Measurements from ENCODE around the gene HOXB7.

The HOXB7 gene

GRCh38 chr17:48599354-48599753, 11.5 kb downstream of the HOXB7 start:
- H3K4me3 ChIP-seq (ENCODE audit: low read length) = no peak overlapping the region
- no peak for DNase-seq (ENCODE audit: low read depth, low spot score)

DNA sequence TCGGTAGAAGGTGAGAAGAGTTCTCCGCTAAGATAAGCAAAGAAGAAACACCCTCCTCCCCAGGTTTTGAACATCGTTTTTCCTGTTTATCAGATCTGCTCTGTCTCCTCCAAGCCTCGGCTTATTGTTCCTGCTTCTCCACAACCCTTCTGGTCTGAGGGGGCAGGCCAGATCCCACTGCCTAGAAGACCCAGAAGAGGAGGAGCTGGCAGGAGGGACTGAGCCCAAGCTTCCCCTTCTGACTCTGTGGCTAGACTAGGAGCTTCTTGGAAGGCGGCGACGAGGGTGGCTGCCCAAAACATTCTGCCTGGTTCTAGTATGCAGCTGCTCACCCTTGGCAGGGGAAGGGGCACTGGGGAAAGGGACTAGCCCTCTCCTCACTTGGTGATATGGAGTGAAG, 12.1 kb downstream of the HOXB7 start:
- H3K4me3 ChIP-seq (ENCODE audit: low read length) = no peak overlapping the region
- DNase-seq (ENCODE audit: low read depth, low spot score) = no peak

- no peak for DNase-seq (ENCODE audit: low read depth, low spot score)
- H3K4me3 ChIP-seq (ENCODE audit: low read length) = no peak overlapping the region
Observed at GRCh38 chr17:48597778-48598631, 12.8 kb downstream of the HOXB7 start.

- no peak overlapping the region for H3K4me3 ChIP-seq (ENCODE audit: low read length)
- DNase-seq (ENCODE audit: low read depth, low spot score) = no peak
Observed at GRCh38 chr17:48597528-48597777, 13.4 kb downstream of the HOXB7 start.

- no peak for DNase-seq (ENCODE audit: low read depth, low spot score)
- no peak overlapping the region for H3K4me3 ChIP-seq (ENCODE audit: low read length)
Observed at GRCh38 chr17:48596735-48597527, 13.9 kb downstream of the HOXB7 start.

- no peak for DNase-seq (ENCODE audit: low read depth, low spot score)
- H3K4me3 ChIP-seq (ENCODE audit: low read length) = no peak overlapping the region
Observed at GRCh38 chr17:48596000-48596734, 14.7 kb downstream of the HOXB7 start.

DNA sequence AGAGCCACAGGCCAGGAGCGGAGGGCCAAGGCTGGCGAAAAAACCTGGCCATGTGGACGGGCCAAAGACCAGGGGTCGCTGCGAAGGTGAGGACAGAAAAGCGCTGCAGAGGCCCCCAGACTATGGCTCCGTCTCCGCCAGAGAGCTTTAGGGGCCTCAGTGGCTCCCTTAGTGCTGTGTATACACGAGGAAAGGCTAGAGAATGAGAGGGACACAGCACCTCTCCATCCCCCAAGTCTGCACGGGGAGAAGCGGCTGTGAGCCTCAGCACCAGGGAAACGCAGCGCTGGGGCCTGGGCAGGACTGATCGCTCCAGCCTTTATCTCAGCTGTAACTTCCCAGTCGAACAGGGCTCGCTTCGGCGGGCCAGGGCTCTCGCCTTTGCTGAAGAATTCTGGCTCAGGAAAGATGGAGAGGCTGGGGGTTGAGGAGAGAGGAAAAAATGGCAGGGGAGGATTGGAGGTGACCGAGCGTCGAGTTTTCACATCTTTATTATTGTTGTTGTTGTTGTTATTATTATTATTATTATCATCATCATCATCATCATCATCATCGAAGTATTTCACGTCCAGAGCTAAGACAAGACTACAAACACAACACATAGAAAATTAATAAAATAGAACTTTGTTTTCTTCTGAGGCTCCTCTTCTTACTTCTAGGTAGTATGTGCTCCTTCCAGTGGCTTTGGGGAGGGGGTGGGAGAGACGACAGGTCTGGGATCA, 15.4 kb downstream of the HOXB7 start:
- H3K4me3 ChIP-seq (ENCODE audit: low read length) = no peak overlapping the region
- no peak for DNase-seq (ENCODE audit: low read depth, low spot score)

DNA sequence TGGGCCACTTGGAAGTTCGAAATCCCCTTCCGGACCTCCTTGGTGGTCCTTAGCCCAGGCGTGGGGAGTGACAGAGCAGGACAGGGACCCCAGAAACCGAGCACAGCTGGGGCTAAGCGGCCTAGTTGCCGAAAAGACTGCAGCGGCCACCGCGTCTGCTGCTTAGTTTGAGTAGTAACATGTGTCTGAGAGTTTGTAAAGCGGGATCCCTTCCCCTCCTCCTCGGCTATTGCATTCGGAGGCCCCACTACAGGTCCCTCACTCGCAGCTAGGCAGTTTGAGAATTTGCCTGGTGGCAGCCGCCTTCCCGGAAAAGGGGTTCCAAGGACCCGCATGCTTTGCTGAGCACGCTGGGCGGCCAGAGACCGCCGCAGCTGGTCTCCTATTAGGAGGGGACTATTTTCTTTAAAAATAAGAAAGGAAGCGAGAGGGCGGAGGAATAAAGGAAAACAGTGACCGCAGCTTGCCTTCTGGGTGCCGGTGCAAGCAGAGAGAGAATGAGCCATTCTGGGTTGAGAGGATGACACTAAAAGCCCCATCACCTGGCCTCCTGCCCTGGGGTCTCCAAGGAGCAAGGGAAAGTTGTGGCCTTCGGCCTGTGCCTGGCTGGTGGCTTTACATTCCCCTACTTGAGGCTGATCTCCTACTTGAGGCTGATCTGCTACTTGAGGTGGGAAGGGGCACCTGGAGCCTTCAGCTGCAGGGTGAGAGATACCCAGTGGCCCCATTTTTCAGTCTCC, 16.1 kb downstream of the HOXB7 start:
- no peak for DNase-seq (ENCODE audit: low read depth, low spot score)
- no peak overlapping the region for H3K4me3 ChIP-seq (ENCODE audit: low read length)

- DNase-seq (ENCODE audit: low read depth, low spot score) = peak; percentile 57
- H3K4me3 ChIP-seq (ENCODE audit: low read length) = peak overlapping the region; percentile 49
Observed at GRCh38 chr17:48593840-48594537, 16.8 kb downstream of the HOXB7 start.

DNA sequence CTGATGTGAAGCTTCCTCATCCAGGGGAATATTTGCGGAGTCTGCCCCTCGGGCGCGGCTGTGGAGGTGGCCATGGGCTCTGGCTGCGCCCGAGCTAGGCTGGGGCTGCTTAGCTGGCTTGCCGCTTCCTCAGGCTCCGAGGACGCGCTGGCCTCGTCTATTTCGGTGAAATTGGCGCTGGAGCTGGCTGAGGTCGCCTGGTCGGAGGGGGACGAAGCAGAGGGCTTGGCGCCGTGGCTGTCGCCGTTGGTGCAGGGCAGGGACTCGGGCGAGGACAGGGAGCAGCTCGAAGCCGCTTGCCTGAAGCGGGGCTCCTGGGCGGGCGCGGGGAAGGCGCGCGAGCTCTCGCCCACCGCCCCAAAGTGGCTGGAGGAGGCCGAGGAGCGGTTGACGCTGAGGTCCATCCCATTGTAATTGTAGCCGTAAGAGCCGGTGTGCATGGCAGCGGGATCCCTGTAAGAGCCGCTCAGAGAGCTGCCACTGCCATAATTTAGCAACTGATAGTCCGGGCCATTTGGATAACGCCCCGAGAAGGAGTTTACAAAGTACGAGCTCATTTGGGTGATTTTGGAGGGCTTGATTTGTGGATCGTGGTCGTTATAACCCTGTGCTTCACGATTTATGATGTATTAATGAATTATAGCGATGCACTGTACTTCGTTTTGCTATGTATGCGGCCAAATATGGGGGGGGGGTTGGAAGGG, 17.5 kb downstream of the HOXB7 start, which contains the start of gene HOXB5:
Gene HOXB5, minus strand, starts transcription at position 654 of the 704 bp plus-strand sequence. Its CDS starts 97 bp downstream, at position 557.
- H3K4me3 ChIP-seq (ENCODE audit: low read length) = peak within 1 kb of the TSS; percentile 49
- DNase-seq (ENCODE audit: low read depth, low spot score) = no peak

GRCh38 chr17:48592577-48592976, 18.2 kb downstream of the HOXB7 start:
- H3K4me3 ChIP-seq (ENCODE audit: low read length) = no peak overlapping the region
- no peak for DNase-seq (ENCODE audit: low read depth, low spot score)

DNA sequence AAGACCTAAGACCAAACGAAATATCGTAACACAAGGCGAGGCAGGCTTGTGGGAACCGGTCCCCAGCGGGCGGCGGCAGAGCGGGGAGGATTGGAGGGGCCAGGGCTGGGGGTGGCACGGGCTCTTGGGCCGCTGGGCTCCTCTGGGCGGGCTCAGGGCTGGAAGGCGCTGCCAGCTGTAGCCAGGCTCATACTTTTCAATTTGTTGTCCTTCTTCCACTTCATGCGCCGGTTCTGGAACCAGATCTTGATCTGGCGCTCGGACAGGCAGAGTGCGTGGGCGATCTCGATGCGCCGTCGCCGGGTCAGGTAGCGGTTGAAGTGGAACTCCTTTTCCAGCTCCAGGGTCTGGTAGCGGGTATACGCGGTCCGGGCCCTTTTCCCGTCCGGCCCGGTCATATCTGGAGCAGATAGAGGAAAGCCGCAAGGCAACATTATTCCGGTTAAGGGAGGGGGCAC, 18.7 kb downstream of the HOXB7 start:
- no peak overlapping the region for H3K4me3 ChIP-seq (ENCODE audit: low read length)
- no peak for DNase-seq (ENCODE audit: low read depth, low spot score)

GRCh38 chr17:48591255-48592056, 19.4 kb downstream of the HOXB7 start:
- no peak for DNase-seq (ENCODE audit: low read depth, low spot score)
- no peak overlapping the region for H3K4me3 ChIP-seq (ENCODE audit: low read length)

DNA sequence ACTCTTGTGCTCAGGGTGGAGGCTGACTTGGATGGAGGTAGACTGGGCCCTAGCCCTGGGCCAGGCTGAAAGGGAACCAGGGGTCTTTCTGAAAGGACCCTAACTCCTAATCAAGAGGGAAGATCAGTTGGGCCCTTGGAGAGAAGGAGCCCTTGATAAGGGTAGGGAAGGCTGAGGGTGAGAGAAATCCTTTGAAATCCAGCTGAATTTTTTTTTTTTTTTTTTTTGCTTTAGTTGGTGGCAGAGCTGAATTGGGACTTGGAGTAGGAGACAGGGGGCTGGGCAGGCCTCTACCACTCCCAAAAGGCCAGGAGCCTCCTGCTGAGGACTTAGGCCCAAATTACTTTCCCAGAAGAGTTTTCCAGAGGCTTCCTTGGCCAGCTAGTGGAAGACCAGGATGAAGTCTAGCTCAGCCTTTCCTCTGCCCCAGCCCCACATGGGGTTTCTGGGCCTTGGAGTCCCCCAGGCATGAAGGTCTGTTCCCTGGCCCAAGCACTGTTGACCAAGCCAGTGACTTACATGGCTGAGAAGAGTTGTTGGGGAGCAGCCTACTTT, 20.1 kb downstream of the HOXB7 start:
- no peak overlapping the region for H3K4me3 ChIP-seq (ENCODE audit: low read length)

GRCh38 chr17:48589831-48590606, 20.8 kb downstream of the HOXB7 start, which contains the start of gene HOXB3:
Gene HOXB3 (minus strand): TSS chr17:48590241. CDS start chr17:48552474, 37,767 bp downstream.
- DNase-seq (ENCODE audit: low read depth, low spot score) = no peak
- H3K4me3 ChIP-seq (ENCODE audit: low read length) = no peak within 1 kb of the TSS

More for the DNA sequence above, 20.1 kb downstream of the HOXB7 start:
- no peak for DNase-seq (ENCODE audit: low read depth, low spot score)

All from Jurkat, Clone E6-1 (cell line).